HepG2 (cell line): ENCODE measurements around the gene UBC. TPM values are rescaled to one million over a fixed set of nuclear protein-coding genes. Genes with fewer than 3 reads are reported as not detected.

Experiments used
- ASH2L ChIP-seq: fragments of 300-600, 200-600 bp; sonication (generic); IDR thresholded peaks from 2 replicates; pipeline ENCODE4 v1.7.0; 2017; ENCODE audit warnings: low read depth, mild to moderate bottlenecking, moderate library complexity, mixed read lengths, low read length; ENCODE audit not compliant: insufficient read length
- KLF6 ChIP-seq: IDR thresholded peaks from 2 replicates; pipeline ENCODE4 v1.8.0; 2016; ENCODE audit warnings: missing biosample characterization, missing genetic modification reagents
- MEF2D ChIP-seq: sonication (generic); formaldehyde crosslinking; IDR thresholded peaks from 2 replicates; pipeline ENCODE4 v1.5.1; 2020; ENCODE audit warnings: mild to moderate bottlenecking, missing genetic modification reagents
- NAIF1 ChIP-seq: sonication (generic); formaldehyde crosslinking; IDR thresholded peaks from 2 replicates; pipeline ENCODE4 v1.5.0; 2020; ENCODE audit warnings: mild to moderate bottlenecking, missing genetic modification reagents, borderline replicate concordance
- ZMAT3 ChIP-seq: sonication (generic); formaldehyde crosslinking; conservative IDR thresholded peaks from 2 replicates; pipeline ENCODE4 v1.7.0; 2021; ENCODE audit warnings: missing genetic modification reagents
- ZNF44 ChIP-seq: sonication (generic); formaldehyde crosslinking; IDR thresholded peaks from 2 replicates; pipeline ENCODE4 v1.5.1; 2020; ENCODE audit warnings: mild to moderate bottlenecking, missing genetic modification reagents
- ZSCAN29 ChIP-seq: sonication (generic); formaldehyde crosslinking; conservative IDR thresholded peaks from 2 replicates; pipeline ENCODE4 v1.4.0; 2020; ENCODE audit warnings: mild to moderate bottlenecking, missing genetic modification reagents
- polyA plus RNA-seq, 8 experiments: library from polyadenylated mRNA; depleted of rRNA in 3 of 8; stranded (reverse) in 7 of 8; unstranded in 1 of 8; fragments of >200 nt; fragmentation: Illumina TruSeq in 4 of 8; extraction: Trizol in 4 of 8; gene quantifications; 2 replicates each; pipeline versions ENCODE4 v1.2.1 to v1.2.3, GENCODE V29; 2011 to 2016; ENCODE audit warnings: low read depth in 4 of 8, missing spikeins in 1 of 8, mixed read lengths in 1 of 8; ENCODE audit not compliant: insufficient read depth in 1 of 8
- total RNA-seq, 5 experiments: library from RNA; depleted of rRNA; stranded (reverse); fragments of >200 nt; fragmentation: Illumina TruSeq; extraction: Trizol; gene quantifications; 2 replicates each; pipeline ENCODE4 v1.2.3, GENCODE V29; 2016; ENCODE audit warnings: low read depth in 1 of 5
- TF ChIP-seq, protein P1 (sequence below): IDR thresholded peaks from 2 replicates; pipeline ENCODE4 v1.6.1; 2018; ENCODE audit warnings: missing genetic modification reagents, mild to moderate bottlenecking, missing compliant biosample characterization
- TF ChIP-seq, protein P2 (sequence below): sonication (generic); formaldehyde crosslinking; IDR thresholded peaks from 2 replicates; pipeline ENCODE4 v1.4.0; 2020; ENCODE audit warnings: missing genetic modification reagents, mild to moderate bottlenecking, borderline replicate concordance
- TF ChIP-seq, protein P3 (sequence below): sonication (generic); formaldehyde crosslinking; IDR thresholded peaks from 2 replicates; pipeline ENCODE4 v1.8.1; 2023; ENCODE audit warnings: mild to moderate bottlenecking, moderate library complexity, missing genetic modification reagents
- TF ChIP-seq, protein P4 (sequence below): sonication (generic); formaldehyde crosslinking; IDR thresholded peaks from 2 replicates; pipeline ENCODE4 v1.4.0; 2020; ENCODE audit warnings: missing genetic modification reagents
- TF ChIP-seq, protein P5 (sequence below): sonication (generic); formaldehyde crosslinking; IDR thresholded peaks from 2 replicates; pipeline ENCODE4 v1.9.0; 2022; ENCODE audit warnings: low read depth, missing genetic modification reagents

The UBC gene
- total and polyA plus RNA-seq, 2 of the 13 experiments (the other 11 are each of a cell fraction or from before 2014, with no cell fraction given) = 805 to 1,432 TPM

GRCh38 chr12:124863416-124864325 is 50.8 kb downstream of the UBC start, which contains the start of gene SCARB1 (continued):
- TF ChIP-seq, protein P1, sequence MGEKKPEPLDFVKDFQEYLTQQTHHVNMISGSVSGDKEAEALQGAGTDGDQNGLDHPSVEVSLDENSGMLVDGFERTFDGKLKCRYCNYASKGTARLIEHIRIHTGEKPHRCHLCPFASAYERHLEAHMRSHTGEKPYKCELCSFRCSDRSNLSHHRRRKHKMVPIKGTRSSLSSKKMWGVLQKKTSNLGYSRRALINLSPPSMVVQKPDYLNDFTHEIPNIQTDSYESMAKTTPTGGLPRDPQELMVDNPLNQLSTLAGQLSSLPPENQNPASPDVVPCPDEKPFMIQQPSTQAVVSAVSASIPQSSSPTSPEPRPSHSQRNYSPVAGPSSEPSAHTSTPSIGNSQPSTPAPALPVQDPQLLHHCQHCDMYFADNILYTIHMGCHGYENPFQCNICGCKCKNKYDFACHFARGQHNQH (CRISPR knock-in tag) = peak; percentile 49; the same call in 1 of the 2 replicates
- TF ChIP-seq KLF6 (CRISPR knock-in tag) (peak; percentile 80; the same call in 1 of the 2 replicates), ZNF44 (CRISPR knock-in tag) (no peak), ZSCAN29 (no peak), MEF2D (no peak), NAIF1 (CRISPR knock-in tag) (0 out of 2 replicates have a peak, but pooled peaks have one; percentile 49), ZMAT3 (0 out of 2 replicates have a peak, but pooled peaks have one; percentile 70), ASH2L (peak; percentile 30)
- TF ChIP-seq, protein P2, sequence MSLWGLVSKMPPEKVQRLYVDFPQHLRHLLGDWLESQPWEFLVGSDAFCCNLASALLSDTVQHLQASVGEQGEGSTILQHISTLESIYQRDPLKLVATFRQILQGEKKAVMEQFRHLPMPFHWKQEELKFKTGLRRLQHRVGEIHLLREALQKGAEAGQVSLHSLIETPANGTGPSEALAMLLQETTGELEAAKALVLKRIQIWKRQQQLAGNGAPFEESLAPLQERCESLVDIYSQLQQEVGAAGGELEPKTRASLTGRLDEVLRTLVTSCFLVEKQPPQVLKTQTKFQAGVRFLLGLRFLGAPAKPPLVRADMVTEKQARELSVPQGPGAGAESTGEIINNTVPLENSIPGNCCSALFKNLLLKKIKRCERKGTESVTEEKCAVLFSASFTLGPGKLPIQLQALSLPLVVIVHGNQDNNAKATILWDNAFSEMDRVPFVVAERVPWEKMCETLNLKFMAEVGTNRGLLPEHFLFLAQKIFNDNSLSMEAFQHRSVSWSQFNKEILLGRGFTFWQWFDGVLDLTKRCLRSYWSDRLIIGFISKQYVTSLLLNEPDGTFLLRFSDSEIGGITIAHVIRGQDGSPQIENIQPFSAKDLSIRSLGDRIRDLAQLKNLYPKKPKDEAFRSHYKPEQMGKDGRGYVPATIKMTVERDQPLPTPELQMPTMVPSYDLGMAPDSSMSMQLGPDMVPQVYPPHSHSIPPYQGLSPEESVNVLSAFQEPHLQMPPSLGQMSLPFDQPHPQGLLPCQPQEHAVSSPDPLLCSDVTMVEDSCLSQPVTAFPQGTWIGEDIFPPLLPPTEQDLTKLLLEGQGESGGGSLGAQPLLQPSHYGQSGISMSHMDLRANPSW (CRISPR knock-in tag) = no peak
- TF ChIP-seq, protein P3, sequence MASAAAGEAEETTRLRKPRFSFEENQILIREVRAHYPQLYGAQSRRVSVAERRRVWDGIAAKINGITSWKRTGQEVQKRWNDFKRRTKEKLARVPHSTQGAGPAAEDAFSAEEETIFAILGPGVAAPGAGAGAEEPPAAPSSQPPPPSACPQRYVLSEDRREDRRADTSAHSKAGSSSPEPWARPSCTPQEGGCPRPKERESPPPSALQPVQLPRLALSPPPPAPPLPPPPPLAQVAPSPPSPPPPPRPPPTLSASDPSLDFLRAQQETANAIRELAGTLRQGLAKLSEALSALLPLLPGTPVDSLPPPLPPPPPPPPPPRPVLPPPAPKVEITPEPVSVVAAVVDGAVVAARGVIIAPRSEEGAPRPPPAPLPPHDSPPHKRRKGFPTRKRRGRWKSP (CRISPR knock-in tag) = 0 out of 2 replicates have a peak, but pooled peaks have one; percentile 61
- TF ChIP-seq, protein P4, sequence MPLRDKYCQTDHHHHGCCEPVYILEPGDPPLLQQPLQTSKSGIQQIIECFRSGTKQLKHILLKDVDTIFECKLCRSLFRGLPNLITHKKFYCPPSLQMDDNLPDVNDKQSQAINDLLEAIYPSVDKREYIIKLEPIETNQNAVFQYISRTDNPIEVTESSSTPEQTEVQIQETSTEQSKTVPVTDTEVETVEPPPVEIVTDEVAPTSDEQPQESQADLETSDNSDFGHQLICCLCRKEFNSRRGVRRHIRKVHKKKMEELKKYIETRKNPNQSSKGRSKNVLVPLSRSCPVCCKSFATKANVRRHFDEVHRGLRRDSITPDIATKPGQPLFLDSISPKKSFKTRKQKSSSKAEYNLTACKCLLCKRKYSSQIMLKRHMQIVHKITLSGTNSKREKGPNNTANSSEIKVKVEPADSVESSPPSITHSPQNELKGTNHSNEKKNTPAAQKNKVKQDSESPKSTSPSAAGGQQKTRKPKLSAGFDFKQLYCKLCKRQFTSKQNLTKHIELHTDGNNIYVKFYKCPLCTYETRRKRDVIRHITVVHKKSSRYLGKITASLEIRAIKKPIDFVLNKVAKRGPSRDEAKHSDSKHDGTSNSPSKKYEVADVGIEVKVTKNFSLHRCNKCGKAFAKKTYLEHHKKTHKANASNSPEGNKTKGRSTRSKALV = peak; percentile 85
- TF ChIP-seq, protein P5, sequence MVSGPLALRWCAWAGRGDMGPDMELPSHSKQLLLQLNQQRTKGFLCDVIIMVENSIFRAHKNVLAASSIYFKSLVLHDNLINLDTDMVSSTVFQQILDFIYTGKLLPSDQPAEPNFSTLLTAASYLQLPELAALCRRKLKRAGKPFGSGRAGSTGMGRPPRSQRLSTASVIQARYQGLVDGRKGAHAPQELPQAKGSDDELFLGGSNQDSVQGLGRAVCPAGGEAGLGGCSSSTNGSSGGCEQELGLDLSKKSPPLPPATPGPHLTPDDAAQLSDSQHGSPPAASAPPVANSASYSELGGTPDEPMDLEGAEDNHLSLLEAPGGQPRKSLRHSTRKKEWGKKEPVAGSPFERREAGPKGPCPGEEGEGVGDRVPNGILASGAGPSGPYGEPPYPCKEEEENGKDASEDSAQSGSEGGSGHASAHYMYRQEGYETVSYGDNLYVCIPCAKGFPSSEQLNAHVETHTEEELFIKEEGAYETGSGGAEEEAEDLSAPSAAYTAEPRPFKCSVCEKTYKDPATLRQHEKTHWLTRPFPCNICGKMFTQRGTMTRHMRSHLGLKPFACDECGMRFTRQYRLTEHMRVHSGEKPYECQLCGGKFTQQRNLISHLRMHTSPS = no peak; the same call in 1 of the 2 replicates
